Upper lobe of left lung (tissue), 4 donors: ENCODE data around the gene TNFRSF18.

Experiments used
- EP300 ChIP-seq, 4 donors: sonication (generic); formaldehyde crosslinking; IDR thresholded peaks; one replicate each; pipeline ENCODE4 v1.5.1; 2017; ENCODE audit warnings: antibody characterized with exemption in 4 of 4, control low read depth in 2 of 4
- TF ChIP-seq, protein P1 (sequence below), 6 experiments: fragments of 450-650 bp in 4 of 6; fragments of 200-600 bp in 2 of 6; sonication (generic) in 2 of 6; IDR thresholded peaks; one replicate each; pipeline ENCODE4 v1.5.1; 2016 to 2019; ENCODE audit warnings: antibody characterized with exemption in 6 of 6

DNA sequence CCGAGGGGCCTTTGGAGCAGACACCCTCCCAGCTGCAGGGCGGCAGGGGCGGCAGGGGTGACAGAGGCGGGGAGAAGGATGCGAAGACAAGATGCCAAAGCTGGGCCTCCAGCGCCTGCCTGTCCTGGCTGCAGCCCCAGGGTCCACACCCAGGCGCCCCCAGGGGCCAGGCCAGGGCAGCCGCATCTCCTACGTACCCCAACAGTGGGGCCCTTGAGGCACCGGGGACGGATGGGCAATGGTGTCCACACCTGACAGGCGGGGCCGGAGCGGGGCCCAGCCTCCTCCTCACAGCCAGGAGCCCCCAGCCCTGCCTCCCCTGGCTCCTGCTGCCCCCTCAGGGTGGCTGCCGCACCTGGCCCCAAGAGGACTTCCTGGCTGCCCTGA lies 32.8 kb upstream of the TNFRSF18 start:
- TF ChIP-seq, protein P1, sequence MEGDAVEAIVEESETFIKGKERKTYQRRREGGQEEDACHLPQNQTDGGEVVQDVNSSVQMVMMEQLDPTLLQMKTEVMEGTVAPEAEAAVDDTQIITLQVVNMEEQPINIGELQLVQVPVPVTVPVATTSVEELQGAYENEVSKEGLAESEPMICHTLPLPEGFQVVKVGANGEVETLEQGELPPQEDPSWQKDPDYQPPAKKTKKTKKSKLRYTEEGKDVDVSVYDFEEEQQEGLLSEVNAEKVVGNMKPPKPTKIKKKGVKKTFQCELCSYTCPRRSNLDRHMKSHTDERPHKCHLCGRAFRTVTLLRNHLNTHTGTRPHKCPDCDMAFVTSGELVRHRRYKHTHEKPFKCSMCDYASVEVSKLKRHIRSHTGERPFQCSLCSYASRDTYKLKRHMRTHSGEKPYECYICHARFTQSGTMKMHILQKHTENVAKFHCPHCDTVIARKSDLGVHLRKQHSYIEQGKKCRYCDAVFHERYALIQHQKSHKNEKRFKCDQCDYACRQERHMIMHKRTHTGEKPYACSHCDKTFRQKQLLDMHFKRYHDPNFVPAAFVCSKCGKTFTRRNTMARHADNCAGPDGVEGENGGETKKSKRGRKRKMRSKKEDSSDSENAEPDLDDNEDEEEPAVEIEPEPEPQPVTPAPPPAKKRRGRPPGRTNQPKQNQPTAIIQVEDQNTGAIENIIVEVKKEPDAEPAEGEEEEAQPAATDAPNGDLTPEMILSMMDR (IDR thresholded peaks at IDR 0.05), result no peak
- TF ChIP-seq EP300 (IDR thresholded peaks at IDR 0.05), result no peak
